Activated naive CD4-positive, alpha-beta T cell treated with anti-CD3 and anti-CD28 coated beads, Interleukin-2, amount 50 U/mL, for 16 hours (primary cell): ENCODE results near the gene DMTF1.
"Not testable (repeated sequence)": the region's sequence is repeated elsewhere in the genome, so short reads cannot be mapped to it uniquely, and the experiment has no call there.

Source experiments
- DNase-seq: peaks from one replicate; pipeline ENCODE4 v3.0.0-alpha.2; 2020

The DMTF1 gene

GRCh38 chr7:87199700-87200450 lies 47.6 kb downstream of the DMTF1 start:
- DNase-seq = no peak

- DNase-seq = no peak
Measured at GRCh38 chr7:87202208-87202607, 50.0 kb downstream of the DMTF1 start.

- DNase-seq = no peak
Measured at GRCh38 chr7:87202705-87203104, 50.5 kb downstream of the DMTF1 start.

- DNase-seq = not testable (repeated sequence)
Measured at GRCh38 chr7:87203929-87204328, 51.7 kb downstream of the DMTF1 start.

- DNase-seq = no peak
Measured at GRCh38 chr7:87204933-87205332, 52.7 kb downstream of the DMTF1 start.

GRCh38 chr7:87205701-87206100 lies 53.4 kb downstream of the DMTF1 start:
- not testable (repeated sequence) for DNase-seq

- no peak for DNase-seq
Measured at GRCh38 chr7:87206361-87206760, 54.1 kb downstream of the DMTF1 start.

GRCh38 chr7:87209295-87209924 lies 57.2 kb downstream of the DMTF1 start:
- no peak for DNase-seq

- no peak for DNase-seq
Measured at GRCh38 chr7:87210506-87210905, 58.3 kb downstream of the DMTF1 start.

GRCh38 chr7:87212498-87212897 lies 60.2 kb downstream of the DMTF1 start:
- DNase-seq = no peak

GRCh38 chr7:87213252-87213651 lies 61.0 kb downstream of the DMTF1 start:
- no peak for DNase-seq

GRCh38 chr7:87213811-87214210 lies 61.6 kb downstream of the DMTF1 start:
- no peak for DNase-seq

- no peak for DNase-seq
Measured at GRCh38 chr7:87215046-87215445, 62.8 kb downstream of the DMTF1 start.

- peak; percentile 35 for DNase-seq
Measured at GRCh38 chr7:87216701-87217508, 64.7 kb downstream of the DMTF1 start.

- DNase-seq = no peak
Measured at GRCh38 chr7:87217983-87218653, 65.9 kb downstream of the DMTF1 start.

GRCh38 chr7:87218796-87219544 lies 66.7 kb downstream of the DMTF1 start:
- peak; percentile 33 for DNase-seq

GRCh38 chr7:87219545-87220025 lies 67.3 kb downstream of the DMTF1 start, which contains the start of gene TMEM243:
TMEM243 (minus strand) TSS chr7:87219732; CDS start chr7:87219503, 229 bp downstream.
- DNase-seq = peak; percentile 86

- peak; percentile 87 for DNase-seq
Measured at GRCh38 chr7:87220026-87220733, 67.9 kb downstream of the DMTF1 start.

GRCh38 chr7:87220734-87221215 lies 68.5 kb downstream of the DMTF1 start:
- DNase-seq = no peak

- no peak for DNase-seq
Measured at GRCh38 chr7:87223666-87224065, 71.4 kb downstream of the DMTF1 start.

GRCh38 chr7:87225696-87226095 lies 73.4 kb downstream of the DMTF1 start:
- DNase-seq = no peak
